ENCODE data around the gene RABEP1.
A peak's percentile ranks its signal among the peaks of the same experiment; 100 is the strongest.

Gene RABEP1

GRCh38 chr17:5416901-5417300 is 134.8 kb downstream of the RABEP1 start:
- POLR2A ChIA-PET = no interaction called here
- CTCF ChIA-PET = no interaction called here
- no peak for DNase-seq (ENCODE audit: extremely low spot score)
- TF ChIP-seq CTBP1 (IDR thresholded peaks at IDR 0.05; ENCODE audit: borderline replicate concordance) = no peak
- no peak for TF ChIP-seq LEF1 (IDR thresholded peaks at IDR 0.05; ENCODE audit: borderline replicate concordance)
- TF ChIP-seq L3MBTL2 (conservative IDR thresholded peaks at IDR 0.05) = no peak
- no peak for TF ChIP-seq FOXK2 (IDR thresholded peaks at IDR 0.05)
- no peak for TF ChIP-seq NFRKB (IDR thresholded peaks at IDR 0.05)
- TF ChIP-seq BHLHE40 (IDR thresholded peaks at IDR 0.05; ENCODE audit: borderline replicate concordance) = no peak
- no peak for TF ChIP-seq ARNT (IDR thresholded peaks at IDR 0.05)
- no peak for TF ChIP-seq SP1 (IDR thresholded peaks at IDR 0.05)
- no peak for TF ChIP-seq SUZ12 (IDR thresholded peaks at IDR 0.05)
- no peak for TF ChIP-seq FOXA1 (IDR thresholded peaks at IDR 0.05)
- no peak for TF ChIP-seq PKNOX1 (IDR thresholded peaks at IDR 0.05)
- TF ChIP-seq TARDBP (IDR thresholded peaks at IDR 0.05) = no peak
- TF ChIP-seq FOXM1 (IDR thresholded peaks at IDR 0.05; ENCODE audit: borderline replicate concordance) = no peak
- TF ChIP-seq ZNF384 (IDR thresholded peaks at IDR 0.05) = no peak
- no peak for TF ChIP-seq ELF4 (IDR thresholded peaks at IDR 0.05)
- TF ChIP-seq HDGF (IDR thresholded peaks at IDR 0.05; ENCODE audit: borderline replicate concordance) = no peak

GRCh38 chr17:5418858-5419355 is 136.8 kb downstream of the RABEP1 start:
- TF ChIP-seq HDGF (IDR thresholded peaks at IDR 0.05; ENCODE audit: borderline replicate concordance) (no peak), ARNT (IDR thresholded peaks at IDR 0.05) (no peak), BHLHE40 (IDR thresholded peaks at IDR 0.05; ENCODE audit: borderline replicate concordance) (no peak), FOXM1 (IDR thresholded peaks at IDR 0.05; ENCODE audit: borderline replicate concordance) (no peak), SP1 (IDR thresholded peaks at IDR 0.05) (no peak), CTBP1 (IDR thresholded peaks at IDR 0.05; ENCODE audit: borderline replicate concordance) (no peak), ZNF384 (IDR thresholded peaks at IDR 0.05) (no peak), FOXK2 (IDR thresholded peaks at IDR 0.05) (no peak), FOXA1 (IDR thresholded peaks at IDR 0.05) (no peak), TARDBP (IDR thresholded peaks at IDR 0.05) (no peak), LEF1 (IDR thresholded peaks at IDR 0.05; ENCODE audit: borderline replicate concordance) (no peak), L3MBTL2 (conservative IDR thresholded peaks at IDR 0.05) (no peak), PKNOX1 (IDR thresholded peaks at IDR 0.05) (no peak), ELF4 (IDR thresholded peaks at IDR 0.05) (no peak), NFRKB (IDR thresholded peaks at IDR 0.05) (no peak), SUZ12 (IDR thresholded peaks at IDR 0.05) (no peak)
- ChIA-PET POLR2A (interaction anchor here (0.7 to 1.3 kb wide), 13 partner anchors 10 to 67 kb away, joined by 3 to 11 read pairs (median 5); partner anchors contain the start of genes C1QBP, DERL2 and MIS12), CTCF (interaction anchor here (0.9 to 1.0 kb wide), 2 partner anchors 12 to 20 kb away, joined by 3 to 7 read pairs; partner anchors contain the start of gene C1QBP)
- DNase-seq (ENCODE audit: extremely low spot score) = no peak

- POLR2A ChIA-PET = interaction anchor here (0.6 to 1.3 kb wide), 14 partner anchors 9 to 67 kb away, joined by 3 to 11 read pairs (median 5); partner anchors contain the start of genes C1QBP, DERL2 and MIS12
- TF ChIP-seq NFRKB (IDR thresholded peaks at IDR 0.05) (0 out of 2 replicates have a peak, but pooled peaks have one; percentile 16), ELF4 (IDR thresholded peaks at IDR 0.05) (peak; percentile 74), SP1 (IDR thresholded peaks at IDR 0.05) (no peak), PKNOX1 (IDR thresholded peaks at IDR 0.05) (peak; percentile 56; the same call in 1 of the 2 replicates), L3MBTL2 (conservative IDR thresholded peaks at IDR 0.05) (peak; percentile 90), TARDBP (IDR thresholded peaks at IDR 0.05) (no peak)
These were observed 137.4 kb downstream of the RABEP1 start, which contains the start of gene NUP88 for GRCh38 chr17:5419356-5419958. Gene NUP88 (minus strand): TSS chr17:5419662. CDS start chr17:5419650, 12 bp downstream.

GRCh38 chr17:5419959-5420653 is 138.0 kb downstream of the RABEP1 start, which contains the start of gene RPAIN:
Gene RPAIN (plus strand): TSS chr17:5420182. CDS start chr17:5420211, 29 bp downstream.
- ChIA-PET CTCF (interaction anchor here (0.9 kb wide), 1 partner anchor 19 kb away, joined by 3 read pairs; the partner anchor contains the start of gene C1QBP), POLR2A (interaction anchor here (0.6 to 1.3 kb wide), 11 partner anchors 9 to 66 kb away, joined by 3 to 11 read pairs (median 5); partner anchors contain the start of genes C1QBP, DERL2 and MIS12)
- no peak for TF ChIP-seq HDGF (IDR thresholded peaks at IDR 0.05; ENCODE audit: borderline replicate concordance)
- no peak for TF ChIP-seq FOXA1 (IDR thresholded peaks at IDR 0.05)
- TF ChIP-seq ZNF384 (IDR thresholded peaks at IDR 0.05) = no peak
- TF ChIP-seq BHLHE40 (IDR thresholded peaks at IDR 0.05; ENCODE audit: borderline replicate concordance) = no peak
- no peak for TF ChIP-seq LEF1 (IDR thresholded peaks at IDR 0.05; ENCODE audit: borderline replicate concordance)
- TF ChIP-seq NFRKB (IDR thresholded peaks at IDR 0.05) = no peak
- TF ChIP-seq ELF4 (IDR thresholded peaks at IDR 0.05) = peak; percentile 49; the same call in 1 of the 2 replicates
- peak; percentile 86 for TF ChIP-seq L3MBTL2 (conservative IDR thresholded peaks at IDR 0.05)
- no peak for TF ChIP-seq CTBP1 (IDR thresholded peaks at IDR 0.05; ENCODE audit: borderline replicate concordance)
- TF ChIP-seq FOXK2 (IDR thresholded peaks at IDR 0.05) = 0 out of 2 replicates have a peak, but pooled peaks have one; percentile 42
- no peak for TF ChIP-seq TARDBP (IDR thresholded peaks at IDR 0.05)
- TF ChIP-seq PKNOX1 (IDR thresholded peaks at IDR 0.05) = no peak
- no peak for TF ChIP-seq ARNT (IDR thresholded peaks at IDR 0.05)
- peak; percentile 85 for DNase-seq (ENCODE audit: extremely low spot score)

More at GRCh38 chr17:5419356-5419958, 137.4 kb downstream of the RABEP1 start, which contains the start of gene NUP88:
- DNase-seq (ENCODE audit: extremely low spot score) = peak; percentile 95
- CTCF ChIA-PET = interaction anchor here (0.9 to 1.0 kb wide), 2 partner anchors 12 to 20 kb away, joined by 3 to 7 read pairs; partner anchors contain the start of gene C1QBP
